GM18858 (cell line): ENCODE data around the gene KIAA1191.

Source experiments
- ATAC-seq: cut with Tn5 transposase; IDR thresholded peaks from one replicate; pipeline ENCODE4 v1.9.1; 2021; ENCODE audit not compliant: unreplicated experiment

The KIAA1191 gene

DNA sequence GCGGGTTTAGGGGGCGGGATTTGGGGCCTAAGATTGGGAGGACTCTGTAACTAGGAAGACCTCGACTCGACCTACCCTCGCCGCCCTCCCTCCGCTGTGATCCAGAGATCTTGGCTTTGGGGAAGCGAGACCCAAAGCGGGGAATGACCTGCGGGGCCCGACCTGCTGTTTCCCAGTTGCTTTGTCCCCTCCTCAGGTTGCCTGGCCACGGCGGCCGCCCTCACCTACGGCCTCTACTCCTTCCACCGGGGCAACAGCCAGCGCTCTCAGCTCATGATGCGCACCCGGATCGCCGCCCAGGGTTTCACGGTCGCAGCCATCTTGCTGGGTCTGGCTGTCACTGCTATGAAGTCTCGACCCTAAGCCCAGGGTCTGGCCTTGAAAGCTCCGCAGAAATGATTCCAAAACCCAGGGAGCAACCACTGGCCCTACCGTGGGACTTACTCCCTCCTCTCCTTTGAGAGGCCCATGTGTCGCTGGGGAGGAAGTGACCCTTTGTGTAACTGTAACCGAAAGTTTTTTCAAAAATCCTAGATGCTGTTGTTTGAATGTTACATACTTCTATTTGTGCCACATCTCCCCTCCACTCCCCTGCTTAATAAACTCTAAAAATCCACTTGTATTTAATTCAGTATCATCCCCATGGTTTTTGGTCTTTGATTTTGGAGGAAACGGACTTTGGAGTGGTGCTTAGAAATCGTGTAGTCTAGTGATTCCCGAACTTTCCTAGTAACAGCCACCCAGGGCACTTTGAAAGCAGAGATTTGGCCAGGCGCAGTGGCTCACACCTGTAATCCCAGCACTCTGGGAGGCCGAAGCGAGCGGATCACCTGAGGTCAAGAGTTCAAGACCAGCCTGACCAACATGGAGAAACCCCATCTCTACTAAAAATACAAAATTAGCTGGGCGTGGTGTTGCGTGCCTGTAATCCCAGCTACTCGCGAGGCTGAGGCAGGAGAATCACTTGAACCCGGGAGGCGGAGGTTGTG lies 27.9 kb upstream of the KIAA1191 start:
- no peak for ATAC-seq

- ATAC-seq: peak; percentile 82
Measured at GRCh38 chr5:176388444-176389134, 27.0 kb upstream of the KIAA1191 start, which contains the start of the genes HIGD2A and NOP16. TSS of gene HIGD2A (plus strand) at chr5:176388751. CDS start at chr5:176388820, 69 bp downstream. TSS of gene NOP16 (minus strand) at chr5:176388598. CDS start at chr5:176388539, 59 bp downstream.

- no peak for ATAC-seq
Measured at GRCh38 chr5:176388003-176388443, 26.5 kb upstream of the KIAA1191 start.

- no peak for ATAC-seq
Measured at GRCh38 chr5:176387384-176387925, 25.9 kb upstream of the KIAA1191 start.

- no peak for ATAC-seq
Measured at GRCh38 chr5:176386491-176386890, 24.9 kb upstream of the KIAA1191 start.

- no peak for ATAC-seq
Measured at GRCh38 chr5:176384991-176385390, 23.4 kb upstream of the KIAA1191 start.

- ATAC-seq: no peak
Measured at GRCh38 chr5:176384366-176384930, 22.9 kb upstream of the KIAA1191 start.

DNA sequence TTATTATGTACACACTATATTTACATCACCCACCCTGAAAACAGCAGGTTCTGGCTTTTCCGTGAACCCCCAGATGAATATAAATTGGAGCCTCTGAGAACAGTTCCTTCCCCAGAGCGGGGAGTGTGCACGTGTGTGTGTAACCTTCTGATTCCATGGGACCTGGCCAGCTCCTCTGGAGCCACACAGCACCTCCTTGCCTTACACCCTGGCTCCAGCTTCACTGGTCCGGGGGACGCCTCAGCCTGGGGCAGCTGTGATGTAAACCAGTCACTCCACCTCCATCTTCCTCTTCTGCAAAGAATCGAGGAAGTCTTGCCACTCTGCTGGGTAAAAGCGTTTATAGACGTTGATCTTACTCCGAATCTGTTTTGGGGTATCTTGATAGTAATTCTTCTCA lies 22.4 kb upstream of the KIAA1191 start:
- no peak for ATAC-seq

DNA sequence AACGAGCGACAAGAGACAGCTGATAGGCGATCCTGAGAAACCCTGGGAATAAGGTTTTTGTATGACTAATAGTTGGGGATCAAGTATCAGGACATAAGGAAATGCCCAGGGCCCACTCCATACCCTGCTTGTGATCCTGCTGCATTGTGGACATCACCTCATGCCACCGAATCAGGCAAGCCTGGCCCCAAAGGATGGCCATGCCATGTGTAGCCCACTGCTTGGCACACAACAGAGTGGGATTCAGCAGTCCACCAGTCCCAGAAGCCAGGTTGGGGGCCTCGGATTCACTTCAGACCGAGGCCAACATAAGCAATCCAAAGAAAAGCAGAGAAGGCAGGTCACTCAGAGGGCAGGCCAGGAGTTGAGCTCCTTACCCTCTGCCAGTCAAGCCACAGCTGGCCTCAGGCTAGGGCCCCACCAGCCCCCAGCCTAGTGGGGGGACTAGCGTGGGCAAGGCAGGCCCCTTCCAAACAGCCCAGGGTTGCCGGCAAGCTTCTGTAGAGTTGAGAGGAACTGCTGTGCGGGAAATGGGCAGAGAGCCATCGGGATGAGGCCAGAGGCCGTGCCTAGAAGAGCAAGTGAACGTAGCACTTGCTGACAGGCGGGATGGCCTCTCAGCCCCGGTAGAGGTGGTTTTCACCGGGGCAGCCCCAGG lies 21.8 kb upstream of the KIAA1191 start:
- ATAC-seq: no peak

DNA sequence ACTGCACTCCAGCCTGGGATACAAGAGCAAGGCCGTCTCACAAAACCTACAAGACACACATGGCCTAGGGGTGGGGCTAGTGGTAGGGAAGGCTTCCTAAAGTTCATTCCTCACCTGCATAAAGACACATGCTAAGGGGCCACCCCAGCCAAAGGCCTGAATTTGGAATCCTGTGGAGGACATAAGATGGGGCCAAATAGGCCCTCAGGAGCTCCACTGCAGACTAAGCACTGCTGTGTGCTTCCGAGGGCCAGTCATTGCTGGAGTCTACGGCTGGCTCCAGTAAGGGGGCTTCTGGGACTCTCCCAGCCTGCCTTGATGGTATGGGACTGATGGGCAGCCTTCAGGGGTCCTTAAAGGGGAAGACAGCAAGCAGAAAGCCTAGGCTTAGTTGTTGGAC lies 21.2 kb upstream of the KIAA1191 start:
- no peak for ATAC-seq

- ATAC-seq: no peak
Measured at GRCh38 chr5:176381979-176382378, 20.4 kb upstream of the KIAA1191 start.

- no peak for ATAC-seq
Measured at GRCh38 chr5:176381423-176381822, 19.9 kb upstream of the KIAA1191 start.

DNA sequence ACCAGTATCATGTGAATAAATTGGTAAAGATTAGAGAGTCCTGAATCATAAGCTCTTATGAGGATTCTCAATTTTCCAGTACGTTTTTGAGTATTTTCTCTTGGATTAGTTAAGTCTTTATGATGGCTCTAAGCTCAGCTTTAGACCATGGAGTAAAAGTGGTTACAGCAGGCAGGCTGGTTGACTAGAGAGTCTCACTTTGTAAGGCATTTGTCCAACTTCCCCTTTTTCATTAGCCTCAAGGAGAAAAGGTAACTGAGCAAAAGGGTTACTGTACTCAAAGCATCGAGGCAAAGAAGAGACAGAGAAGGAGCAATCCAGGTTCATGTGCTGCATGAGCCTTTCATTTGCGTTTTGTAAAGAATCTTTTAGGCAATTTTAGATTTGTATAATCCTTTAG lies 18.3 kb upstream of the KIAA1191 start:
- ATAC-seq: no peak

DNA sequence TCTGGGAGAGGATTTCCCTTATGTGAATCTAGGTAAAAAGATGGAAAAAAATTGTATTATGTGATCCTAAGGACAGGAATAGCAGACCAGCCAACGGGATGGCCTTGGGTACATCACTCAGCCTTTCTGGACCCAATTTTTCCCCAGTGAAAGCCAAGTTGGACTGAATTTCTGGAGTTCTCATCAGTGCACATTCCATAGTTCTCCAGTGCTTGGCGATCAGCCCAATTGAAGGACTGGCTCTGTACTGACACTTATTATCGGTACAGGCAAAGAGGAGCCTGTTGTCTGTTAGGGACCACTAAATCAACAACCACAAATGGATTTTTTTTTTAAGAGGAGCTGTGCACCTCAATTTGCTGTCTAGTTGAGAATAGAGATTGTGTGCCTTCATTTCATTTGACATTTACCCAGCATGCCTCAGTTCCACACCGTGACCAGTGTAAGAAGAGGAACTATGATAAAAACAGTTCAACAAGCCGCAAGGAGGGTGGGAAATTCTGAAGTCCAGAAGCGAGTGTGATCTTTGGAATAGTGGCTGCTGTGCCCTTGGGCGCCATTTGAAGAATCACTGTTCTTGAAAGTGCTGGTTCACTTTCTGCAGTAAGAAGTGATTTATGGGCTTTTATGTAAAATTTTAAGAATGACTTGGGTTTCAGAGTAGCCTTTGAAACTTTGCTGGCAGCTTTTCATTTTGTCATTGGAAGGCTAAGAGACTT lies 11.7 kb upstream of the KIAA1191 start:
- ATAC-seq: no peak

DNA sequence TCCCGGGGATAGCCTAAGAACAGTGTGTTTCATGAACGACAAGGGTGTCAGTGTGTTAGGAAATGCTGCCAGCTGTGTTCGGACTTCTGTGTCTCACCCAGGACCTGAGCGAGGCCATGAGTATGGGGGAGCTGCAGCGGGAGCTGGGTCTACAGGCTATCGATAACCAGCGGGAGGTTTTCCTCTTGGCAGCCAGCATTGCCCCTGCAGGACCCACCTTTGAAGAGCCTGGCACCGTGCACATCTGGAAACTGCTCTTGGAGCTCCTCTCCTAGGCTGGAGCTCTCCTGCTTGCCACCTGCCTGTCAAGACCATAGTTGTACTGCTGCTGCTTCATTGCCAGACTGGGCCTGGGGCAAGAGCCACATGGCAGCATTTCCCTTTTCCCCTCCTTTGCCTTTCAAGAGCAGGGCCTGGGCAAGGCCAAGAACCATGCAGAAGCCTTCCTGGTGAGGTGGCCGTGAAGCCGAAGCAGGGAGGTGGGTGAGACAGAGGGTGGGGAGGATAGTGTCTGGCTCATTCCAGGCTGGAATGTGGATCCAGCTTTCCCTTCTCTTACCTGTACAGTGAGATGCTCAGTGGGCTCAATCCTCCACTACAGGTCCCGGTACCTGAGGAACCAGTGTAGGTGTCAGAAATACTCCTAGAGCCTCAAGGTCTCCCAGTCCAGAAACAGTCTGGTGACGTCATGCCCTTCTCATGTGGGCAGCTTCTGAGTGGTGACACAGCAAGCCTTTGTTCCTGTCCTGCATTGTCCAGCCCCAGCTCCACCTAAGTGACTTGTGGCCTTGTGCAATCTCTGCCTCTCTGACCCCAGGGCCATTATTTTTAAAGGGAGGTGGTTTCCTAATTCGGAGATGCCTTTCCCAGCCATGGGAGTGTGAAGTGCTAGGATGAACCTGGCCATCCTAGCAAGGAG lies 10.3 kb upstream of the KIAA1191 start:
- no peak for ATAC-seq

- no peak for ATAC-seq
Measured at GRCh38 chr5:176369934-176370711, 8.6 kb upstream of the KIAA1191 start.

- no peak for ATAC-seq
Measured at GRCh38 chr5:176368726-176369125, 7.2 kb upstream of the KIAA1191 start.

- ATAC-seq: no peak
Measured at GRCh38 chr5:176366232-176366894, 4.8 kb upstream of the KIAA1191 start.
